IMR-90 (cell line): ENCODE data around the gene HDAC3. TPM values are rescaled to one million over a fixed set of nuclear protein-coding genes. Genes with fewer than 3 reads are reported as not detected.

Experiments
- ATAC-seq: fragments of 200-7000 bp; cut with Tn5 transposase; 2 replicates; pipeline ENCODE4 v1.9.1; 2020; ENCODE audit warnings: low read depth, mild to moderate bottlenecking, moderate library complexity
- BruUV-seq: library from RNA; stranded (reverse); fragments of 400-500 nt; replicated peaks from 2 replicates; lab custom pipeline; 2021; lab: Mats Ljungman, UMichigan
- CTCF ChIA-PET: fragments of 300-600 bp; formaldehyde crosslinking; extraction: SDS; loops from one replicate; lab custom pipeline; 2021; ENCODE audit warnings: antibody characterized with exemption; lab: Yijun Ruan, JAX
- POLR2A ChIA-PET: fragments of 300-600 bp; sonication (Branson Sonifier 250); formaldehyde crosslinking; loops from one replicate; lab custom pipeline; 2022; ENCODE audit warnings: antibody characterized with exemption; ENCODE audit not compliant: unreplicated experiment; lab: Charles Lee
- DNase-seq: peaks from one replicate; pipeline ENCODE4 v3.0.0; 2013
- H2AFZ ChIP-seq: replicated peaks from 2 replicates; pipeline ENCODE3; 2013; ENCODE audit warnings: low read length, mild to moderate bottlenecking; ENCODE audit not compliant: poor library complexity
- H2AK5ac ChIP-seq: 2 replicates; pipeline ENCODE4 v1.6.1; 2013; ENCODE audit warnings: low read depth, low read length, inconsistent platforms
- H2AK9ac ChIP-seq: replicated peaks from 2 replicates; pipeline ENCODE3; 2013; ENCODE audit warnings: mild to moderate bottlenecking, low read depth, low read length, moderate library complexity; ENCODE audit not compliant: poor library complexity
- H2BK120ac ChIP-seq: 2 replicates; pipeline ENCODE4 v1.6.1; 2013; ENCODE audit warnings: low read depth, low read length, inconsistent platforms
- H2BK15ac ChIP-seq: 3 replicates; pipeline ENCODE4 v1.6.1; 2013; ENCODE audit warnings: low read depth, low read length, inconsistent platforms
- H2BK20ac ChIP-seq: 2 replicates; pipeline ENCODE4 v1.6.1; 2013; ENCODE audit warnings: low read depth, mild to moderate bottlenecking, inconsistent platforms, low read length, moderate library complexity
- H2BK5ac ChIP-seq: 2 replicates; pipeline ENCODE4 v1.6.1; 2013; ENCODE audit warnings: mild to moderate bottlenecking, low read depth, low read length, inconsistent platforms; ENCODE audit not compliant: poor library complexity, severe bottlenecking
- H3K14ac ChIP-seq: replicated peaks from 2 replicates; pipeline ENCODE4 v1.6.1; 2013; ENCODE audit warnings: low read depth, low read length, inconsistent platforms
- H3K18ac ChIP-seq: 2 replicates; pipeline ENCODE4 v1.6.1; 2013; ENCODE audit warnings: low read depth, low read length, control low read depth
- H3K23ac ChIP-seq: 2 replicates; pipeline ENCODE4 v1.6.1; 2013; ENCODE audit warnings: low read depth, low read length, inconsistent platforms
- H3K27ac ChIP-seq: 2 replicates; pipeline ENCODE4 v1.5.1; 2013; ENCODE audit warnings: mild to moderate bottlenecking, control low read depth, low read length; ENCODE audit not compliant: insufficient read depth
- H3K27me3 ChIP-seq: 2 replicates; pipeline ENCODE4 v1.6.1; 2013; ENCODE audit warnings: low read length; ENCODE audit not compliant: control insufficient read depth, insufficient read depth
- H3K36me3 ChIP-seq: 2 replicates; pipeline ENCODE4 v1.6.1; 2013; ENCODE audit warnings: low read length, mixed read lengths; ENCODE audit not compliant: control insufficient read depth, insufficient read depth
- H3K4ac ChIP-seq: 2 replicates; pipeline ENCODE4 v1.6.1; 2013; ENCODE audit warnings: low read depth, low read length, inconsistent platforms
- H3K4me1 ChIP-seq: 2 replicates; pipeline ENCODE4 v1.6.1; 2013; ENCODE audit warnings: low read length, mixed read lengths; ENCODE audit not compliant: control insufficient read depth, insufficient read depth
- H3K4me2 ChIP-seq: 2 replicates; pipeline ENCODE4 v1.6.1; 2013; ENCODE audit warnings: low read depth, mild to moderate bottlenecking, control low read depth, low read length, moderate library complexity
- H3K4me3 ChIP-seq: 2 replicates; pipeline ENCODE4 v1.5.1; 2013; ENCODE audit warnings: low read depth, mild to moderate bottlenecking, control low read depth, low read length, moderate library complexity; ENCODE audit not compliant: insufficient read depth
- H3K56ac ChIP-seq: 2 replicates; pipeline ENCODE4 v1.6.1; 2013; ENCODE audit warnings: low read length, inconsistent platforms; ENCODE audit not compliant: insufficient read depth; ENCODE audit errors: extremely low read depth
- H3K79me1 ChIP-seq, 2 experiments: 2 replicates each; pipeline ENCODE4 v1.6.1; 2013; ENCODE audit warnings: low read length in 2 of 2, inconsistent platforms in 1 of 2, low read depth in 1 of 2
- H3K9ac ChIP-seq: 2 replicates; pipeline ENCODE4 v1.6.1; 2013; ENCODE audit warnings: low read depth, low read length, control low read depth
- H3K9me1 ChIP-seq: 2 replicates; pipeline ENCODE4 v1.6.1; 2013; ENCODE audit warnings: low read length, inconsistent platforms; ENCODE audit not compliant: insufficient read depth
- H3K9me3 ChIP-seq: 2 replicates; pipeline ENCODE4 v1.6.1; 2013; ENCODE audit warnings: low read length; ENCODE audit not compliant: control insufficient read depth, insufficient read depth
- H4K20me1 ChIP-seq: 2 replicates; pipeline ENCODE4 v1.6.1; 2013; ENCODE audit warnings: low read length, inconsistent platforms; ENCODE audit not compliant: insufficient read depth
- H4K5ac ChIP-seq: 2 replicates; pipeline ENCODE4 v1.6.1; 2013; ENCODE audit warnings: mild to moderate bottlenecking, low read depth, low read length, control low read depth
- H4K8ac ChIP-seq, 2 experiments: 2 replicates each; pipeline ENCODE4 v1.6.1; 2013; ENCODE audit warnings: low read depth in 2 of 2, low read length in 2 of 2, control low read depth in 1 of 2, inconsistent platforms in 1 of 2
- H4K91ac ChIP-seq: 2 replicates; pipeline ENCODE4 v1.6.1; 2013; ENCODE audit warnings: low read depth, low read length, inconsistent platforms; ENCODE audit not compliant: insufficient read depth
- BHLHE40 ChIP-seq: fragments of 150-350 bp; IDR thresholded peaks from 2 replicates; pipeline ENCODE4 v1.6.1; 2016; ENCODE audit warnings: mild to moderate bottlenecking, low read depth, low read length
- CEBPB ChIP-seq: IDR thresholded peaks from 2 replicates; pipeline ENCODE4 v1.6.1; 2012; ENCODE audit warnings: low read depth, low read length, improper control_type of control experiment
- CTCF ChIP-seq: conservative IDR thresholded peaks from 2 replicates; pipeline ENCODE4 v1.5.1; 2012; ENCODE audit warnings: mild to moderate bottlenecking, low read depth, low read length, improper control_type of control experiment
- FOS ChIP-seq: fragments of 150-350 bp; IDR thresholded peaks from 2 replicates; pipeline ENCODE4 v1.6.1; 2016; ENCODE audit warnings: low read depth, low read length
- MAFK ChIP-seq: IDR thresholded peaks from 2 replicates; pipeline ENCODE4 v1.6.1; 2012; ENCODE audit warnings: low read depth, low read length, improper control_type of control experiment
- NFE2L2 ChIP-seq: fragments of 150-350 bp; IDR thresholded peaks from 2 replicates; pipeline ENCODE4 v1.6.1; 2016; ENCODE audit warnings: low read depth, mild to moderate bottlenecking, low read length
- POLR2A ChIP-seq: IDR thresholded peaks from 2 replicates; pipeline ENCODE4 v1.6.1; 2012; ENCODE audit warnings: mild to moderate bottlenecking, low read depth, low read length
- RCOR1 ChIP-seq: IDR thresholded peaks from 2 replicates; pipeline ENCODE4 v1.6.1; 2012; ENCODE audit warnings: mild to moderate bottlenecking, low read length, improper control_type of control experiment; ENCODE audit not compliant: insufficient replicate concordance
- USF2 ChIP-seq: fragments of 150-350 bp; IDR thresholded peaks from 2 replicates; pipeline ENCODE4 v1.6.1; 2017; ENCODE audit warnings: mild to moderate bottlenecking, antibody characterized with exemption, low read length, low read depth
- WGBS, 2 experiments: methylation state at CpG; one replicate each; pipeline versions ENCODE4 v1.1.5 to v1.1.7; 2013; ENCODE audit warnings: missing lambda C conversion rate in 2 of 2; ENCODE audit not compliant: insufficient read length in 1 of 2; ENCODE audit errors: extremely low coverage in 2 of 2; 5-methylcytosine and 5-hydroxymethylcytosine counted together
- dilution Hi-C: fragments of 300-500 bp; cut with HindIII; formaldehyde crosslinking; loops from one replicate; pipeline ENCODE4 v1.14.3; 2018; ENCODE audit warnings: low sequenced_read_pairs; ENCODE audit not compliant: unreplicated experiment
- in situ Hi-C: fragments of 300-500 bp; cut with MboI; formaldehyde crosslinking; loops from 3 replicates; pipeline ENCODE4 v1.14.3; 2019; ENCODE audit warnings: low sequenced_read_pairs, inconsistent platforms, mixed read lengths
- intact Hi-C: fragments of 100-400 bp; cut with micrococcal nuclease; formaldehyde crosslinking; loops from 2 replicates; pipeline ENCODE4 v1.10.0; 2022
- polyA plus RNA-seq, 3 experiments: library from polyadenylated mRNA; depleted of rRNA; stranded (reverse); fragments of >200 nt; gene quantifications; 2 replicates each; pipeline ENCODE4 v1.2.3, GENCODE V29; 2012; ENCODE audit warnings: low replicate concordance in 1 of 3
- total RNA-seq: library from RNA; depleted of rRNA; stranded (reverse); fragments of >200 nt; gene quantifications from 2 replicates; pipeline ENCODE4 v1.2.3, GENCODE V29; 2012

The HDAC3 gene
- total and polyA plus RNA-seq, 2 of the 4 experiments (the other 2 are of a cell fraction), result 84.2 to 89.7 TPM

- H2BK5ac ChIP-seq, result no peak overlapping the region
- peaks cover 19% of the 10 kb centered on the region for H3K36me3 ChIP-seq
- H2AFZ ChIP-seq, result no peak overlapping the region
- DNase-seq, result no peak
- H3K4me1 ChIP-seq, result no peaks in the 10 kb centered on the region
- H3K14ac ChIP-seq, result no peak overlapping the region
- no peak overlapping the region for H3K4ac ChIP-seq
- POLR2A ChIA-PET, result no interaction called here
- H3K23ac ChIP-seq, result no peak overlapping the region
- no CpG with 5 or more reads among the region's 4 CpGs for WGBS, 2 experiments
- intact Hi-C loops, result no loop called here
- H2BK15ac ChIP-seq, result no peak overlapping the region
- no peak overlapping the region for H4K91ac ChIP-seq
- CTCF ChIA-PET, result no interaction called here
- no peak overlapping the region for H3K4me2 ChIP-seq
- dilution Hi-C loops, result no loop called here
- H3K9ac ChIP-seq, result no peak overlapping the region
- H3K9me3 ChIP-seq, result no peaks in the 10 kb centered on the region
- no peak overlapping the region for H2AK9ac ChIP-seq
- no peaks in the 10 kb centered on the region; a peak in 1 of 4 replicates for H3K79me1 ChIP-seq
- no TSS peak for BruUV-seq
- no peaks in the 10 kb centered on the region for H3K9me1 ChIP-seq
- H4K5ac ChIP-seq, result no peak overlapping the region
- no peaks in the 10 kb centered on the region for H4K20me1 ChIP-seq
- no peak overlapping the region for H3K56ac ChIP-seq
- H3K27me3 ChIP-seq, result no peaks in the 10 kb centered on the region
- H2AK5ac ChIP-seq, result no peak overlapping the region
- H2BK120ac ChIP-seq, result no peak overlapping the region
- no peak overlapping the region for H3K27ac ChIP-seq
- no peak overlapping the region for H4K8ac ChIP-seq
- H2BK20ac ChIP-seq, result no peak overlapping the region
- H3K4me3 ChIP-seq, result no peak overlapping the region
- in situ Hi-C loops, result no loop called here
- H3K18ac ChIP-seq, result no peak overlapping the region
- TF ChIP-seq USF2, result no peak
- no peak for TF ChIP-seq CTCF
- no peak for TF ChIP-seq RCOR1
- no peak for TF ChIP-seq FOS
- no peak for TF ChIP-seq POLR2A
- no peak for TF ChIP-seq CEBPB
- TF ChIP-seq BHLHE40, result no peak
- no peak for TF ChIP-seq MAFK
- no peak for TF ChIP-seq NFE2L2
- no peak for ATAC-seq
Observed at GRCh38 chr5:141573489-141574121, 63.0 kb downstream of the HDAC3 start.
